C4-2B (cell line): Measurements from ENCODE around the gene PALLD.

Experiments used
- H3K27ac ChIP-seq: fragments of 450-650 bp; 2 replicates; pipeline ENCODE4 v1.5.1; 2017
- CTCF ChIP-seq: fragments of 450-650 bp; conservative IDR thresholded peaks from 2 replicates; pipeline ENCODE4 v1.5.1; 2017; ENCODE audit warnings: mild to moderate bottlenecking
- ZFX ChIP-seq: fragments of 450-650 bp; IDR thresholded peaks from 2 replicates; pipeline ENCODE4 v1.6.1; 2017

Gene PALLD

GRCh38 chr4:168860827-168861226 is 364.0 kb downstream of the PALLD start:
- no peak for TF ChIP-seq CTCF
- TF ChIP-seq ZFX: no peak
- no peak overlapping the region for H3K27ac ChIP-seq

- H3K27ac ChIP-seq: no peak overlapping the region
- no peak for TF ChIP-seq CTCF
- no peak for TF ChIP-seq ZFX
Observed at GRCh38 chr4:168863719-168864647, 367.1 kb downstream of the PALLD start.

GRCh38 chr4:168864821-168865541 is 368.1 kb downstream of the PALLD start:
- TF ChIP-seq CTCF: no peak

GRCh38 chr4:168865854-168866253 is 369.0 kb downstream of the PALLD start:
- TF ChIP-seq ZFX: no peak
- no peak for TF ChIP-seq CTCF
- H3K27ac ChIP-seq: no peak overlapping the region

More at GRCh38 chr4:168864821-168865541, 368.1 kb downstream of the PALLD start:
- no peak overlapping the region for H3K27ac ChIP-seq

- no peak for TF ChIP-seq ZFX
- no peak for TF ChIP-seq CTCF
- no peak overlapping the region for H3K27ac ChIP-seq
Observed at GRCh38 chr4:168866635-168867034, 369.8 kb downstream of the PALLD start.

- no peak for TF ChIP-seq ZFX
- TF ChIP-seq CTCF: no peak
- no peak overlapping the region for H3K27ac ChIP-seq
Observed at GRCh38 chr4:168867128-168867527, 370.3 kb downstream of the PALLD start.
